GM12872 (cell line): Measurements from ENCODE around the gene TIMP2.

ENCODE experiments used
- TF ChIP-seq, protein P1 (sequence below): IDR thresholded peaks from 3 replicates; pipeline ENCODE4 v1.5.1; 2011; ENCODE audit warnings: low read depth, mild to moderate bottlenecking, low read length, moderate library complexity; ENCODE audit not compliant: insufficient read depth

Gene TIMP2

GRCh38 chr17:78868391-78868790 is 56.8 kb downstream of the TIMP2 start:
- TF ChIP-seq, protein P1, sequence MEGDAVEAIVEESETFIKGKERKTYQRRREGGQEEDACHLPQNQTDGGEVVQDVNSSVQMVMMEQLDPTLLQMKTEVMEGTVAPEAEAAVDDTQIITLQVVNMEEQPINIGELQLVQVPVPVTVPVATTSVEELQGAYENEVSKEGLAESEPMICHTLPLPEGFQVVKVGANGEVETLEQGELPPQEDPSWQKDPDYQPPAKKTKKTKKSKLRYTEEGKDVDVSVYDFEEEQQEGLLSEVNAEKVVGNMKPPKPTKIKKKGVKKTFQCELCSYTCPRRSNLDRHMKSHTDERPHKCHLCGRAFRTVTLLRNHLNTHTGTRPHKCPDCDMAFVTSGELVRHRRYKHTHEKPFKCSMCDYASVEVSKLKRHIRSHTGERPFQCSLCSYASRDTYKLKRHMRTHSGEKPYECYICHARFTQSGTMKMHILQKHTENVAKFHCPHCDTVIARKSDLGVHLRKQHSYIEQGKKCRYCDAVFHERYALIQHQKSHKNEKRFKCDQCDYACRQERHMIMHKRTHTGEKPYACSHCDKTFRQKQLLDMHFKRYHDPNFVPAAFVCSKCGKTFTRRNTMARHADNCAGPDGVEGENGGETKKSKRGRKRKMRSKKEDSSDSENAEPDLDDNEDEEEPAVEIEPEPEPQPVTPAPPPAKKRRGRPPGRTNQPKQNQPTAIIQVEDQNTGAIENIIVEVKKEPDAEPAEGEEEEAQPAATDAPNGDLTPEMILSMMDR = no peak

- TF ChIP-seq, protein P1 = peak; percentile 98
Measured at GRCh38 chr17:78865682-78866390, 59.4 kb downstream of the TIMP2 start.

DNA sequence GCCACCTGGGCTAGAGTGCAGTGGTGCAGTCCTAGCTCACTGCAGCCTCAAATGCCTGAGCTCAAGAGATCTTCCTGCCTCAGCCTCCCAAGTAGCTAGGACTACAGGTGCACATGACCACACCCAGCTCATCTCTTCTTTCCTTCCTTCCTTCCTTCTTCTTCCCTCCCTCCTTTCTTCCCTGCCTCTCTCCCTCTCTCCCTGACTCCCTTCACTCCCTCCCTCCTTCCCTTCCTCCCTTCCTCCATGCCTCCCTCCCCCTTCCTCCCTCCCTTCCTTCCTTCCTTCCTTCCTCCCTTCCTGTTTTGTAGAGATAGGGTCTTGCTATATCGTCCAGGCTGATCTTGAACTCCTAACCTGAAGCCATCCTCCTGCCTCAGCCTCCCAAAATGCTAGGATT is 61.1 kb downstream of the TIMP2 start:
- TF ChIP-seq, protein P1 = no peak

- TF ChIP-seq, protein P1 = no peak
Measured at GRCh38 chr17:78862073-78863023, 62.8 kb downstream of the TIMP2 start.

DNA sequence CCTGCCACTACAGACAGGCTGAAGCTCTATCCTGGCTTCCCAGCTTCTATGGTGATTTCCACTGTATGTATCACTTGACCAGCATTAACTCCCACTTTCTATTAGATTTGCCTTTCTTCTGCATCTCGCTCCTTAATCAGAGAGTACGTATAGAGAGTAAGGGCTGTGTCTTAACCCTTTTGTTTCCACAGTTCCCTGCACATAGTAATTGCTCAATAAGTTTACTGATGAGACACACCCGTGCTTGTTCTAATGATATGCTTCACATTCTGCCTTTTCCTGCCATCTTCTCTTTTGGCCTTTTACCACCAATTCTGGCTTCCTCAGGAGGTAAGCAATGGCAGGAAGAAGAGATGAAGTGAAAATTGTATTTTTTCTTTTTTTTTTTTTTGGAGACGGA is 64.0 kb downstream of the TIMP2 start:
- TF ChIP-seq, protein P1 = no peak

GRCh38 chr17:78859051-78859450 is 66.1 kb downstream of the TIMP2 start:
- TF ChIP-seq, protein P1 = no peak

- TF ChIP-seq, protein P1 = no peak
Measured at GRCh38 chr17:78857266-78857665, 67.9 kb downstream of the TIMP2 start.
